Measurements from ENCODE around the gene CALR. TPM values are rescaled to one million over a fixed set of nuclear protein-coding genes. Genes with fewer than 3 reads are reported as not detected.
"Not testable (repeated sequence)": the region's sequence is repeated elsewhere in the genome, so short reads cannot be mapped to it uniquely, and the experiment has no call there.

The CALR gene
- total RNA-seq, 1 experiment from 2014 or later = 606 TPM

DNA sequence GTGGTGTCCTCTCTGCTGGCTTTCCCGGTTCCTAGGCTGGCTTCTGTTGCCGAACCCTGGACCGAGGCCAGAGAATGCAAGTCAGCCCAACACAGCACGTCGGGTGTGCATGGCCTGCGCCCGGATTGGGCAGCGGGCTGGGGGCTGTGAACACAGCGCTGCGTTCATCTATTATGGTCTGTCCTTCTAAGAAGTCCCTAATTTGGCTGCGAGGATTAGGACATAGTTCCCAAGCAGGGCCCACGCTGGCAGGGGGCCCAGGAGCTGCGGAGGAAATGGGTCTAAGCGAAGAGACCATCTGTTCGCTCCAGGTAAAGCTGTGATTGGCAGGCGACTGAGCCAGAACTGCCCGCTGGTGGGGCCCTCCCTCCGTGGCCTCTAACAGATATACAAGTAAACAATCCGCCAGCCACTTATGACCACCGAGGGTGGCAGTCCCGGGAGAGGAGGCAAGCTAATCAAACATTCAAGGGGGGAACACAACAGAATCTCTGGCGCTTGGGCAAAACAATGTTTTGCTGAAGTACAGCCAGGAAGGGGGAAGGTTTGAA, 25.3 kb upstream of the CALR start:
- intact Hi-C loops (cut with micrococcal nuclease; ENCODE audit: unreplicated experiment) = no loop called here
- TF ChIP-seq, protein P1, sequence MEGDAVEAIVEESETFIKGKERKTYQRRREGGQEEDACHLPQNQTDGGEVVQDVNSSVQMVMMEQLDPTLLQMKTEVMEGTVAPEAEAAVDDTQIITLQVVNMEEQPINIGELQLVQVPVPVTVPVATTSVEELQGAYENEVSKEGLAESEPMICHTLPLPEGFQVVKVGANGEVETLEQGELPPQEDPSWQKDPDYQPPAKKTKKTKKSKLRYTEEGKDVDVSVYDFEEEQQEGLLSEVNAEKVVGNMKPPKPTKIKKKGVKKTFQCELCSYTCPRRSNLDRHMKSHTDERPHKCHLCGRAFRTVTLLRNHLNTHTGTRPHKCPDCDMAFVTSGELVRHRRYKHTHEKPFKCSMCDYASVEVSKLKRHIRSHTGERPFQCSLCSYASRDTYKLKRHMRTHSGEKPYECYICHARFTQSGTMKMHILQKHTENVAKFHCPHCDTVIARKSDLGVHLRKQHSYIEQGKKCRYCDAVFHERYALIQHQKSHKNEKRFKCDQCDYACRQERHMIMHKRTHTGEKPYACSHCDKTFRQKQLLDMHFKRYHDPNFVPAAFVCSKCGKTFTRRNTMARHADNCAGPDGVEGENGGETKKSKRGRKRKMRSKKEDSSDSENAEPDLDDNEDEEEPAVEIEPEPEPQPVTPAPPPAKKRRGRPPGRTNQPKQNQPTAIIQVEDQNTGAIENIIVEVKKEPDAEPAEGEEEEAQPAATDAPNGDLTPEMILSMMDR (conservative IDR thresholded peaks at IDR 0.05) = no peak
- TF ChIP-seq EZH2 (IDR thresholded peaks at IDR 0.05; ENCODE audit: low read depth) = no peak
- Histone ChIP-seq H3K27me3 (ENCODE audit: insufficient read depth, low read depth) (no peaks in the 10 kb centered on the region), H3K4me2 (no peak overlapping the region), H3K9me3 (ENCODE audit: insufficient read depth, low read depth) (no peaks in the 10 kb centered on the region), H3K79me2 (ENCODE audit: low read depth) (no peaks in the 10 kb centered on the region), H3K9me2 (ENCODE audit: insufficient read depth) (no peaks in the 10 kb centered on the region), H3K4me3 (no peak overlapping the region), H3F3A (ENCODE audit: insufficient read depth, low read depth) (peaks cover 7% of the 10 kb centered on the region; the same call in 1 of the 2 replicates), H3K4me1 (replicated peaks; ENCODE audit: insufficient read depth) (no peaks in the 10 kb centered on the region), H3K27ac (no peak overlapping the region), H3K36me3 (ENCODE audit: low read depth) (no peaks in the 10 kb centered on the region), H4K20me1 (ENCODE audit: insufficient read depth) (no peaks in the 10 kb centered on the region), H2AFZ (no peak overlapping the region)
- DNase-seq = no peak
- no TSS peak for BruUV-seq (replicated peaks)
- ChIA-PET CTCF (no interaction called here), POLR2A (ENCODE audit: unreplicated experiment) (interaction anchor here (0.6 kb wide), 1 partner anchor 23 kb away, joined by 3 read pairs; no protein-coding TSS in a partner anchor)

DNA sequence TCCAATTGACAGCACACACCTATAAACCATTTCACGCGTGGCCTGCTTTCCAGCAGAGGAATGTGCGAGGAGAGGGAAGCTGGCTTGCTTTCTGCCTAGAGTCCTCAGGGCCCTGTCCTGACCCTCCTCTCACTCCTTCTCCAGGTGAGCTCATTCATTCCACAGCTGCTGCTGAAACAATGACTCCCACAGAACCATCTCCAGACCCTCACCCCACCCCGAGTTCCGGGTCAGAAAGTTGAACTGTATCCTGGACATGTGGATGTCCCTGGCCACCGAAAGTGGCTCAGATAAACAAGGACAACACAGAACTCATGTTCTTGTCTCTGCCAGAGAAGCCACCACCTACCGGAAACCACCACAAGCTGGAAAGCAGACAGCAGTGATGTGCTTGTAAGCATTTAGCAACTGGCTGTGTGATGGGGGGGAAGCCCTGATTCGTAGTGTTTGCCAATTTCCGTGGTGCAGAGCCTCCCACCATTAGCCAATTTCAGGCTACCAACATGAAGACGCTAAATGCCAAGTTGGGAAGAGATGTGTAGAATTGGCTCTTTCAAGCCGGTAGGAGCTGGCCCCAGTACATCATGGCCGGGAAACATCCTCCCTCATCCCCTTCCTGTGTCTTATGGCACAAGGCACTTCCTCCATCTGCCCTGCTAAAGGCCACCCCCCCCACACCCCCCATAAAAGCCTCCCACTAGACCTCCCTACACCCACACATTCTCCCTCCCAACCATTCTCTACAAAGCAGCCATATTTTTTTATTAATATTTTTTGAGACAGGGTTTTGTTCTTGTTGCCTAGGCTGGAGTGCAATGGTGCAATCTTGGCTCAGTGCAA, 24.3 kb upstream of the CALR start:
- Histone ChIP-seq H3K9me2 (ENCODE audit: insufficient read depth) (no peaks in the 10 kb centered on the region), H3K9me3 (ENCODE audit: insufficient read depth, low read depth) (no peaks in the 10 kb centered on the region), H3K27ac (no peak overlapping the region), H3K27me3 (ENCODE audit: insufficient read depth, low read depth) (no peaks in the 10 kb centered on the region), H3K79me2 (ENCODE audit: low read depth) (no peaks in the 10 kb centered on the region), H3F3A (ENCODE audit: insufficient read depth, low read depth) (peaks cover 7% of the 10 kb centered on the region; the same call in 1 of the 2 replicates), H4K20me1 (ENCODE audit: insufficient read depth) (no peaks in the 10 kb centered on the region), H3K4me1 (replicated peaks; ENCODE audit: insufficient read depth) (no peaks in the 10 kb centered on the region), H3K4me2 (no peak overlapping the region), H2AFZ (no peak overlapping the region), H3K4me3 (no peak overlapping the region), H3K36me3 (ENCODE audit: low read depth) (no peaks in the 10 kb centered on the region)
- no peak for TF ChIP-seq EZH2 (IDR thresholded peaks at IDR 0.05; ENCODE audit: low read depth)
- TF ChIP-seq, protein P1 (conservative IDR thresholded peaks at IDR 0.05) = no peak
- intact Hi-C loops (cut with micrococcal nuclease; ENCODE audit: unreplicated experiment) = no loop called here
- no TSS peak for BruUV-seq (replicated peaks)
- POLR2A ChIA-PET (ENCODE audit: unreplicated experiment) = no interaction called here
- CTCF ChIA-PET = no interaction called here
- DNase-seq = no peak

DNA sequence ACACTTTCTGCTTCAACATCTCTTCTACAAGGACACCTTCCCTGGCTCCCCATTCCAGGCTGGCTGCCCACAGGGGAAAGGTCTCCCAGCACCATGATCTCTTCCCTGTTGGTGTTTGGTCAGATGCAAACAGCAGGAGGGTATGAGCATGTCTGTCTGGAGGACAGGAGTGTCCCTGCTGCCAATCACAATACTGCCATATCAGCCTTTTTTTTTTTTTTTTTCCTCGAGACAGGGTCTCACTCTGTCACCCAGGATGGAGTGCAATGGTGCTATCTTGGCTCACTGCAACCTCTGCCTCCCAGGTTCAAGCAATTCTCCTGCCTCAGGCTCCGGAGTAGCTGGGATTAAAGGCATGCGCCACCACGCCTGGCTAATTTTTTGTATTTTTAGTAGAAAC, 22.5 kb upstream of the CALR start:
- H3K4me2 ChIP-seq; DNase-seq; POLR2A ChIA-PET (ENCODE audit: unreplicated experiment); H3K9me3 ChIP-seq (ENCODE audit: insufficient read depth, low read depth); H3K9me2 ChIP-seq (ENCODE audit: insufficient read depth); H3K4me1 ChIP-seq (replicated peaks; ENCODE audit: insufficient read depth); H3K79me2 ChIP-seq (ENCODE audit: low read depth); H3K4me3 ChIP-seq; H2AFZ ChIP-seq; intact Hi-C loops (cut with micrococcal nuclease; ENCODE audit: unreplicated experiment); H3K27me3 ChIP-seq (ENCODE audit: insufficient read depth, low read depth); H3K36me3 ChIP-seq (ENCODE audit: low read depth); H4K20me1 ChIP-seq (ENCODE audit: insufficient read depth); BruUV-seq (replicated peaks); H3K27ac ChIP-seq: not testable (repeated sequence)
- CTCF ChIA-PET = interaction anchor here (0.7 kb wide), 2 partner anchors 28 to 316 kb away, joined by 3 to 6 read pairs; no protein-coding TSS in a partner anchor
- peaks cover 20% of the 10 kb centered on the region for H3F3A ChIP-seq (ENCODE audit: insufficient read depth, low read depth)

Measured in PC-9 (cell line).